Activated CD4-positive, alpha-beta T cell treated with anti-CD3 and anti-CD28 coated beads, Interleukin-2, amount 50 U/mL, for 4 hours (primary cell): ENCODE data around the gene STRA6.

Experiments used
- DNase-seq, 2 experiments: peaks; one replicate each; pipeline ENCODE4 v3.0.0-alpha.2; 2020

STRA6 gene

DNA sequence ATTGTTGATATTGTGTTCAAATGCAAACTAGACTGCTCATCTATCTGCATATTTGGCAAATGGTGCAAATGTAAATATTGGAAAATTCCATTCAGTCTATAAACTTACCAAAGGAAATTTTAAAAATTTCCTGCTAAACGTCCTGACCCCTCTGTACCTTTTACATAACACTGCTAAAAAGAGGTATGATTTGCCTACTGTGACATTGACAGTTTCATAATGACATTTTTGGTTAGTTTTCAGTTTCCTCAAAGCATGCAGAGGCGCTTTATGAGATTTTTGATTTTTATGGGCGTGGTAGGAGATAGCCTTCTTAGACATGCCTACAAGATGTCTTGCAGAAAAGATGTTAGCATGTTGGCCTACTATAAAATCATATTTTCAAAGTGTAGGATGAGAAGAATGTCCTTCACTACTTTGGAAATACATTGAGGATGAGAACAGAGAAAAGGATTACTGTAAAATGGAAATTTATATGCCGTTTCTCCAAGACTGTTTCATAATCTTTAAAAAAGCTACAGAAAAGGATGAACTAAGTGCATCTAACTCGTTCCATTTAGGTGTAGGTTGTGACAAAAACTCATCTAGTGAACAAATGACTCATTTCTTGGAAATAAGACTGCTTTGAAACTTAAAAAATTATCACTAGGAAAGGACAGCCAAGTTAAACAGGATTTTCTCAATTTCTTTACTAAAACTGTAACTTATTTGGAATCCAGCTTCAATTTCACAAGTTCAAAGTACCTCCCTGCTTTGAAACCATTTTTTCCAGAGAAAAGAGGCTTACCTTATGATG is 43.5 kb downstream of the STRA6 start:
- DNase-seq = no peak

DNA sequence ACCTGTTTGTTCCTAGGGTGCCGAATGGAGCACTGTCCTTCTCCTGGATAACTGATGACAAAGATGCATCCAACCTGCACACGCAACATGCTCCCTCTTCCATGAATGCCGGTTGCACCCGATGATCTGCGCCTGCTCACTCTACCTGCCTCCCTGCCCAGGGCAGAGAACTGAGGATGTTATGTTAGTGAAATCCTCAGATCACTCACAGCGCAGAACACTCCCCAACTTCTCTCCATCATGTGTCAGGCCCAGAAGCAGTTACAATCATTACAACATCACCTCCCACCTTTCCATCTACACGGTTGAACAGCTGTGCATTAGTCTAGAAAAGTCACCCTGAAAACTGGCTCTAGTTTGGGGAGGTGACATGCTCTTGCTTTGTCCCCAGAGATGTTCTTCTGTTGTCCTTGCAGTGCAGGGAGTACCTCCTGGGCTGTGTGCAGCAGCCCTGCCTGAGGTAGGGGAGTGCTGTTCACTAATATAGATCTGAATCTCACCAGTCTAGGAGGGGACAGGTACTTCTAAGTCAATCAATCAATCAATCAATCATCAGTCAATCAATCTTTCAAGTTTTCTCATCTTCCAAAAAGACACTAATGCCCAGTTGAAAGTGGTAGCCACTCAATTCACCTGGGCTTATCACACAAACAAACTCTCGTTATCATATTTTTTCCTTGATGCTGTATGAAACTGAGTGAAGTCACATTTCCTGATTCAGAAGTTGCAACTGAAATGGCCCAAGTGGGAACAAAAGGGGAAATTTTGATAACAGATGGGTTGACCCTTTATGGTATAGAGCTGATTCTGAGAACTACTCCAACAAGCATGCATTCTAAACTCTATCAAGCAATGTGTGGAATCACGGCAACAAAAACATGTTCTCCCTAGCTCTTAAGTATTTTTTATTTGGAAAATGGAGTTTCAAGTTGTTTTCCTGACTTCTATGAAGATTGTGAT is 44.4 kb downstream of the STRA6 start:
- no peak for DNase-seq

DNA sequence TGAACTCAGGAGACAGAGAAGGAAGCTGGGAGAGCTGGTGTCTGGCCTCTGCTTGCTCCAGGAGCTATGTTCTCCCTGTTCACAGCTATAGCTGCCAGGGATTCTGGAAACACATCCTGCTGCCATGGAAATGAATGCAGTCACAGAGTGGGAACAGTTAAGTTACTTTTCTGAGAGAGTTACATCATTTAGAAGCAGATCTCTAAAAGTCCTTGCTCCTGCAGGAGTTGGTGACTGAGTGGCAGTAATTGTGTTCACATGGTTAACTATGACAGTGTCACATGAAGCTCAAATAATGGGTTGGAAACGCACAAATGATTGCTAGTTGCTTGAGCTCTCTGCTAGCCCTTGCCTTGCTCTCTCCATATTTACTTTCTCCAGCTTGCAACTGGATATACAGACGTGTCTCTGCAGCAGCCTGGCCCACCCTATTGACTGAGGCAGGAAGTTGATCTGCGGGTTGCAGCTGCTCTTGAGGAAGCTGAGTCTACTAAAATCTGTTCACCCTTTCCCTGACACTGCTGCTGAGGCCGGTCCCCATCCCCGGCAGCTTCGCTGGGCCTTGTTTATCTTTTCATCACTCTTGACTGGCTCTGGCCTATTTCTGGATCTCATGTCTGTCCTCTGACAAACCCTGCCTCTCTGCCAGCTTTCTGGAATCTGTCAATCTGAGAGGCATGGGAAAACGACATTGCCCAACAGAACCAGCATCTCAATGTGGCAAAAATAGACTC is 45.7 kb downstream of the STRA6 start:
- no peak for DNase-seq

DNA sequence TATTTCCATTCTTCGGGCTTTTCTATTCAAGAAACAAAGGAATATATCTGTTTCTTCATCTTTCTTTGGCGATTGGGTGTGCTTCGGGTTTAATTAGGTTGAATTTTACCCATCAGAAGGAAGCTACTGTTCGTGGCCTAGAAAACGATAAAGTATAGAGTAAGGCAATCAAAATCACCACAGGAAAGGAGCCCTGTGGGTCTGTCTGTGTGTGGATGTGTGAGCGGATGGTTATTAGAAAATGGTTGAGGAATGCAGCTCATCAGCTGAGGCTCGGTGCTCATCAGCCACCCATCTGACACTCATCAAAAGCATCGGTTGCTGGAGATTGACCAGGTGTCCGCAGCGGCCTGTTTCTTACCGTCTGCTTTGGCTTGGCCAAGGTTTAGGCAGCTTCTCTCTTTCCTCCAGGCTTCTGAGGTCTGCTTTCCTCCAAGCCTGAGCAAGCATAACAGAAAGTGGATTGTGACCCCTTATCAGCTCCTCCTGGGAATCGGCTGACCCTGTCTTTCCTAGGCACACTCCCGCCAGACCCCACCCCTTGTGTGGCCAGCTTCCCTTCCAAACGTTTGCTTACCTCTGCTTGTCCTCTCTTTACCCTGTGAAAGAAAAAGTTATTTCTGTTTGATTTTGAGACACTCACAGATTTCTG is 46.7 kb downstream of the STRA6 start:
- no peak for DNase-seq

DNA sequence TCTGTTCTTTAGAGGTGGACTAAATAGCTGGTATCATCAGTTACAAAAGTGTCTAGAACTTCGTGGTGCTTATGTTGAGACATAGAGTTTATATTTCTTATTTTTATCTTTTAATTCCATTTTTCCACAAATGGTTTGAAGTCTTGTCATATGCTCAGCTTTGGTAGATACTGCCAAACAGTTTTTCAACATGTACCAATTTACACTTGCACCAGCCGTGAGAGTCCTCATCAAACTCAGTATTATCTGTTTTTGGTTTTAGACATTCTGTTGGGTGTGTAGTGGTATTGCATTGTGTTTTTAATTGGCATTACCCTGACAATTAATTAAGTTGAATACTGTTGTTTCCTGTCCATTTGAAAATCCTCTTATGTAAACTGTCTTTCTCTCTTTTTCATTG is 55.5 kb downstream of the STRA6 start:
- no peak for DNase-seq

DNA sequence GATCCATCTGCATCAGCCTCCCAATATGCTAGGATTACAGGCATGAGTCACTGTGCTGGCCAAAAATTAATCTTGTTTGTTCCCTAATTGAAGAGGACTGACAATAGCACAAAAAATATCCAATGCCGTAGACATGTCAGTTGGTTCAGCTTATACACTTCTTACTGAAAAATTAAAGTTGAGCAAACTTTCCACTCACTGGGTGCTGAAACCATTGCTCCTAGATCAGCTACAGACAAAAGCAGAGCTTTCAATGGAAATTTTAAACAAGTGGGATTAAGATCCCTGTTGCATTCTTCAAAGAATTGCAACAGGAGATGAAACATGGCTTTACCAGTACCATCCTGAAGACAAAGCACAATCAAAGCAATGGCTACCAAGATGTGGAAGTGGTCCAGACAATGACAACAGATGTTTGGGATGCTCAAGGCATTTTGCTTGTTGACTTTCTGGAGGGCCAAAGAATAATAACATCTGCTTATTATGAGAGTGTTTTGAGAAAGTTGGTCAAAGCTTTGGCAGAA is 56.2 kb downstream of the STRA6 start:
- no peak for DNase-seq

DNA sequence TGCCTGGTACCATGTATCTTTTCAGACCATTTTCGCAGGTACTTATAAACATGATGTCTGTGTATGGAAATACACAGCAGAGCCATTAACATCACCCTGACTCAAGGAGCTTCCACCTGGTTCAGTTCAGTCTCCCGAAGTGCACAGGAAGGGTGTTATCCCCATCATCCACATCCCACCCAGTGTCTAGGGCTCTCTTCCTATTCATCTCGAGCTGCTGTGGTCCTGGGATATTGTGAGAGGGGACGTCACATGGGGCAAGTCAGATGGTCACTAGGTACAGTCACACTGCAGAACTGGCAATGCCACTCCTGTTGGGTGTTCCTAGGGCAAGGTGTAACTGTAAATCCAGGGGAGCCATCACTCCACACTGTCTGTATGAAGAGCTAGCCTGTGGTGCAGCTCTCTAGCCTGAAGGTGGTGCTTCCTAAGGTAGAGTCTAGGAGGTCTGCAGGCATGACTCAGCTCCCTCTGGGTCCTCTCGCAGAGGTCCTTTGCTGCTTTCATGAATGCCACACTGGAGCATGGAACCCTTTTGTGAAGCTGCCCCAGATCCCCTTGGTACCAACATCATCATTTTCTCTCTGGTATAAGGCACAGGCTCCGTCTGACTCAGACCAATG is 58.3 kb downstream of the STRA6 start:
- DNase-seq = no peak

DNA sequence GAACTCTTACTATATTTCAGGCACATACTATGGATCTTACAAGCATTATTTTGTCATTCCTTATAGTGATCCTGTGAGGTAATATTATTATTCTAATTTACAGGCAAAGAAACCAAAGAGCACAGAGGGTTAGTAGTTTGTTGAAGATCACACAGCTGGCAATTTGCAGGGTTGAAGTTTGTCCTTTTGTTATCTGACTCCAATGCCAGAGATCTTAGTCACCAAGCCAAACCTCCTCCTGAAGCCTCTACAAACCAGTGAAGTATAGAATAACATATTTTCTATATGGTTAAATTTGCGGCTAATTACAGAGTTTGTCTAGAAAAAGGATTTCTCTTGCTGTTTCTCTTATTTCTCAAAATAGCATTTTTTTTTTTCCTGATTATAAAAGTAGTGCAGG is 61.0 kb downstream of the STRA6 start:
- no peak for DNase-seq

DNA sequence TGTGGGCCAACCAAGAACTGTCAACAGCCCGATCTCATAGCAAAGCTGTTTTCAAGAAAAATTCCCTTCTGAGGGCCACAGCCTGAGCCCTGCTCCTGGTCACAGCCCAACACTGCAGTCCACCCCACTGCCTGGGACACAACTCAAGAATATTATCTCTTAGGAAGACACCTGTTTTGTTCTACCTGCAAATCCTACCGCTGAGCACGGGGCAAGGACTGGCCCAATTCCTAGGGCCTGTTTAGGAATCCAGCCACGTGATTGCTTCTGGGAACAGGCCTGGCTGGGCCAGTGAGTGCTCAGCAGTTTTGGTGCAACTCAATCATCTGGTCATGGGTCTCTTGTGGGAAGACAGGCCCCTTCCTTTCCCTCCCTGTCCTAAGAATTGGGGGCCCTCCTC is 63.9 kb downstream of the STRA6 start:
- DNase-seq = no peak

DNA sequence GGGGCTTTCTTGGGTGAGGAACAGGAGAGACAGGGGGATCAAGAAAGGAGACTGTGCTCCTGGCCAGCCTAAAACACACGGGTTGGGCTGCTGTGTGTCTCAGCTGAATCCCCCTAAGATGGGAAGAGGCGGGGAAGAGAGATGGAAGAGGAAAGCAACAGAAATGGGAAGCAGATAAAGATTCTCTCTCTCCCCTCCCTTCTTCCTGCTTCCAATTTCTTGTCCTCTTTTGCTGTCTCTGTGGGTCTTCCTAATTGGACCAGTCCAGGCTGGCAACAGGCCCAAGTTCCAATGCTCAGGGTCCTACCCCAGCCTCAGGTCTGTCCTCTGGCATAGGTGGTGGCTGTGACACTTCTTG is 65.1 kb downstream of the STRA6 start:
- no peak for DNase-seq

DNA sequence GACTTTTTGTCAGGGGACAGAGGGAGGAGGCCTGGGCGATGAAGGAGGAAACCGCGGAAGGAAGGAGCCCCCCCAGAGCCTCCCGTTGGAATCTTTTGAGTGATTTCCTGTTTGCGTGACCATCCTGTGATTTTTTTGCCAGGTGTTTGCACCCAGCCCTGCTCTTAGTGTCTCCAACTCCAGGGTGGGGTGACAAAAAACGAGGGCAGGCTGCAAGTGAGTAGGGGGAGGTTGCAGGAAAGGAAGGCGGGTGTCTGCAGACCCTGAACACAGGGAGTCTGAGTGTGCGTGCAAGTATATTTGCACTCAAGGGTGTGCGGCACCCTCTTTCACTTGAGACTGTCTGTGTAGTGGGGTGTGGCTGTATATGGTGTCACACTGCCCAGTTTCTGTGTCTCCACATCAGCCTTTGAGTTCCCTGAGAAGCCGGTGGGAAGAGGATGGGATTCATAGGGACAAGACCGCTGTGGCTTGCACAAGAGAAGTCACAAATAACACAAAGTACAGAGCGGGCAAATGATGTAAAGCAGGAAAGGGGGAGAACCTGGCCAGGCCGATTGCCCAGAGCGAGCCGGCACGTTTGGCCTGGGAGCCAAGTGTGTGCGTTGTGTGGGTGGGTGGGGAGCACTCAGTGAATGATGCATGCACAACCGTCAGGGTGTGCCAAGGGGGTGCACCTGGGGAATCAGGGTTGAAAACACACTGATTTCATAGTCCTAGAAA is 65.6 kb downstream of the STRA6 start:
- no peak for DNase-seq

DNA sequence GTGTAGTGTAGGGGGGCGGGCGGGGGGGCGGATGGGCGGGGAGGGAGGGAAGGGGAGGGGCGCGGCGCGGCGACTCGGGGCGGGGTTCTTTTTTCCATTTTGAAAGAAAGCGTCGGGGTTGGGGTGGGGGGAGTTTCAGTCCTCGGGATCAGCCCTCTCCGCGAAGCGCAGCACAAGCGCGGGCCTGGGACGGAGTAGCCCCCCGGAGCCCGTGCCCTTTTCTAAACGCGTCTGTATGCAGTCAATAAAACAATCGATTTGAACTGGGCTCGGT is 66.1 kb downstream of the STRA6 start:
- no peak for DNase-seq

DNA sequence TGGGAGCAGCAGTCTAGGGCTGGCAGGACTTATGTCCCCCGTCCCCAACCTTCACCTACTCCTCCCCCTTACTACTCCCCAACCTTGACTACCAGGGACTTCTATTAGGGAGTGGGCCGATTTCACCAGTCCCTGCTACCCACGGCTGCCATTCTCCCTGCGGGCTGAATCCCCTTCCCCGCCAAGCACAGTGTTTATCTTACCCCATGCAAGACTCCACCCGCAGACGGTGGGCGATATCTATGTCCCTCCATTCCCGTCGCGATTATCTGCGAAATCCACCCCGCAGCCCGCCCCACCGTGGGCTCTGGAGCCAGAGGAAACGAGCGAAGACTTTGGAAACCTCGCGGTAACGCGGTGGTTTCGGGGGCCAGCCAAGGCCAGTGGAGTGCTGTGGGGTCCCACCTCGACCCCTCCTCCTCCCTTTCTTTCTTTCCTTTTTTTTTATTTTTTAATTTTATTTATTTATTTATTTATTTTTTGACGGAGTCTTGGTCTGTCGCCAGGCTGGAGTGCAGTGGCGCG is 67.5 kb downstream of the STRA6 start:
- DNase-seq = no peak

DNA sequence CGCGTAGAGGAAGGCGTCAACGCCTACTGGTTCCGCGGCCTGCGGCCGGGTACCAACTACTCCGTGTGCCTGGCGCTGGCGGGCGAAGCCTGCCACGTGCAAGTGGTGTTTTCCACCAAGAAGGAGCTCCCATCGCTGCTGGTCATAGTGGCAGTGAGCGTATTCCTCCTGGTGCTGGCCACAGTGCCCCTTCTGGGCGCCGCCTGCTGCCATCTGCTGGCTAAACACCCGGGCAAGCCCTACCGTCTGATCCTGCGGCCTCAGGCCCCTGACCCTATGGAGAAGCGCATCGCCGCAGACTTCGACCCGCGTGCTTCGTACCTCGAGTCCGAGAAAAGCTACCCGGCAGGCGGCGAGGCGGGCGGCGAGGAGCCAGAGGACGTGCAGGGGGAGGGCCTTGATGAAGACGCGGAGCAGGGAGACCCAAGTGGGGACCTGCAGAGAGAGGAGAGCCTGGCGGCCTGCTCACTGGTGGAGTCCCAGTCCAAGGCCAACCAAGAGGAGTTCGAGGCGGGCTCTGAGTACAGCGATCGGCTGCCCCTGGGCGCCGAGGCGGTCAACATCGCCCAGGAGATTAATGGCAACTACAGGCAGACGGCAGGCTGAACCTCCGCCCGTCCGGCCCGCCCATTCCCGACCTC is 68.1 kb downstream of the STRA6 start:
- DNase-seq = no peak

DNA sequence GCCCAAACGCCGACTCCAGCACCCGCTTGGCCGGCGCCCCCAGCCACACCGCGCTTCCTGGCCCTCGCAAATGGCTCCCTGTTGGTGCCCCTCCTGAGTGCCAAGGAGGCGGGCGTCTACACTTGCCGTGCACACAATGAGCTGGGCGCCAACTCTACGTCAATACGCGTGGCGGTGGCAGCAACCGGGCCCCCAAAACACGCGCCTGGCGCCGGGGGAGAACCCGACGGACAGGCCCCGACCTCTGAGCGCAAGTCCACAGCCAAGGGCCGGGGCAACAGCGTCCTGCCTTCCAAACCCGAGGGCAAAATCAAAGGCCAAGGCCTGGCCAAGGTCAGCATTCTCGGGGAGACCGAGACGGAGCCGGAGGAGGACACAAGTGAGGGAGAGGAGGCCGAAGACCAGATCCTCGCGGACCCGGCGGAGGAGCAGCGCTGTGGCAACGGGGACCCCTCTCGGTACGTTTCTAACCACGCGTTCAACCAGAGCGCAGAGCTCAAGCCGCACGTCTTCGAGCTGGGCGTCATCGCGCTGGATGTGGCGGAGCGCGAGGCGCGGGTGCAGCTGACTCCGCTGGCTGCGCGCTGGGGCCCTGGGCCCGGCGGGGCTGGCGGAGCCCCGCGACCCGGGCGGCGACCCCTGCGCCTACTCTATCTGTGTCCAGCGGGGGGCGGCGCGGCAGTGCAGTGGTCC is 68.7 kb downstream of the STRA6 start:
- no peak for DNase-seq

DNA sequence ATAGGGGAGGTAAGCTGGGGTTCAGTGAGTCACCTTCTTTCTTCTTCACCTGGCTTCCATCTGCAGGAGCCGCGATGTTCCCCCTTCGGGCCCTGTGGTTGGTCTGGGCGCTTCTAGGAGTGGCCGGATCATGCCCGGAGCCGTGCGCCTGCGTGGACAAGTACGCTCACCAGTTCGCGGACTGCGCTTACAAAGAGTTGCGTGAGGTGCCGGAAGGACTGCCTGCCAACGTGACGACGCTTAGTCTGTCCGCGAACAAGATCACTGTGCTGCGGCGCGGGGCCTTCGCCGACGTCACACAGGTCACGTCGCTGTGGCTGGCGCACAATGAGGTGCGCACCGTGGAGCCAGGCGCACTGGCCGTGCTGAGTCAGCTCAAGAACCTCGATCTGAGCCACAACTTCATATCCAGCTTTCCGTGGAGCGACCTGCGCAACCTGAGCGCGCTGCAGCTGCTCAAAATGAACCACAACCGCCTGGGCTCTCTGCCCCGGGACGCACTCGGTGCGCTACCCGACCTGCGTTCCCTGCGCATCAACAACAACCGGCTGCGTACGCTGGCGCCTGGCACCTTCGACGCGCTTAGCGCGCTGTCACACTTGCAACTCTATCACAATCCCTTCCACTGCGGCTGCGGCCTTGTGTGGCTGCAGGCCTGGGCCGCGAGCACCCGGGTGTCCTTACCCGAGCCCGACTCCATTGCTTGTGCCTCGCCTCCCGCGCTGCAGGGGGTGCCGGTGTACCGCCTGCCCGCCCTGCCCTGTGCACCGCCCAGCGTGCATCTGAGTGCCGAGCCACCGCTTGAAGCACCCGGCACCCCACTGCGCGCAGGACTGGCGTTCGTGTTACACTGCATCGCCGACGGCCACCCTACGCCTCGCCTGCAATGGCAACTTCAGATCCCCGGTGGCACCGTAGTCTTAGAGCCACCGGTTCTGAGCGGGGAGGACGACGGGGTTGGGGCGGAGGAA is 69.6 kb downstream of the STRA6 start:
- DNase-seq = no peak

DNA sequence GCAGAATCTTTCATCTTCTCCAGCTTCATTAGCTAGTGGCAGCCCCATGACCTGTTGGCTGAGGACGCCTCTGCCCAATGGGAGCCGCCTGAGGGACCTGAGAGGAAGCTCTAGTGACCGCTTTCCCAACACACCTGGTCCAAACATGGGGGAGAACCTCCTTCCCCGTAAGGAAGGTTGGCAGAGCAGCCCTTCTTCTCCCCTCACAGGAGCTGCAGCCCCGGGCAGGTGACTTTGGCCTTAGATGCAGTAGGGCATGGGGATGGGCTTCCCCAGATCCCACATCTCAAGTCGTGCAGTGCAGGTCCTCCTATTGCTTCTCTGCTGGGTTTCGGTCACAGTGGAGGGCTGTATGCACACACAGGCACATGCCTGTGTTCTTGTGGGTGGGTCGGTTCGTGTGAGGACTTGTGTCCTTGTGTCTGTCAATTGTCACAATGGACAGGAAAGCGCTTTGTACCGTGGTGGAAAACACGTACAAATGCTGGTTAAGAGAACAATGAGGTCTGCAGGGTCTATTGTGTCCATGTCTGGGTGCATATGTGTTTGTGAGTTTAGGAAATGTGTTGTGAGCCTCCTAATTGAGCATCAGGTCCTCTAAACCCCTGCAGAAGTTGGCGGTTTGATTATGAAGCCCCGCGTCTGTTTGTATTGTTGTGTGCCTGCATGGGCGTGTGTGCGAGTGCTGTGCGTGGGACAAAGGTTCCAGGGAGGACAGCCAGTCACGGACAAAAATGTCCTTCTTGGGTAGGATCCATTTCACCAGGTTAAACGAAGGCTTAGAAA is 70.8 kb downstream of the STRA6 start:
- no peak for DNase-seq
